NCI-H1092 (cell line): ENCODE data around the gene AK4.
"Not testable (repeated sequence)": the region's sequence is repeated elsewhere in the genome, so short reads cannot be mapped to it uniquely, and the experiment has no call there.

Source experiments
- DNase-seq: peaks from one replicate; lab custom pipeline; 2025; lab: John Stamatoyannopoulos, UW

The AK4 gene

GRCh38 chr1:65214340-65215027 lies 66.5 kb downstream of the AK4 start:
- no peak for DNase-seq

DNA sequence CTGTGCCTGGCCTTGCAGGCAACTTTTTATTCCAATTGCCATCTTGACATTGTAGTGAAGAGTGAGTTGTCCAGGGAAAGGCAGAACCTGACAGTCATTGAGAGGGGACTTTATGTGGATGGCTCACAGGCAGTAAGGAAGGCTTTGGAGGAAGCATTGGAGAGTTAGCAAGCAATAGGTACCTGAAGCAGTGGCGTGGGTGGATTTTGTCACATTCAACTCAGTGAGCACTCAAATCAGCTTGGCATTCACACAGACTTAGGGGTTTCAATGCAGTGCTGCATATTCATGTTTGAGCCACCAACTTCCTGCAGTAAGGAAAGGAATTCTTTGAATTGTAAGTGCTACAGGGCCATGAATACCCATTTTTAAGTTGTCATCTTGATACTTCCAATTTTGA lies 69.0 kb downstream of the AK4 start:
- DNase-seq = no peak

DNA sequence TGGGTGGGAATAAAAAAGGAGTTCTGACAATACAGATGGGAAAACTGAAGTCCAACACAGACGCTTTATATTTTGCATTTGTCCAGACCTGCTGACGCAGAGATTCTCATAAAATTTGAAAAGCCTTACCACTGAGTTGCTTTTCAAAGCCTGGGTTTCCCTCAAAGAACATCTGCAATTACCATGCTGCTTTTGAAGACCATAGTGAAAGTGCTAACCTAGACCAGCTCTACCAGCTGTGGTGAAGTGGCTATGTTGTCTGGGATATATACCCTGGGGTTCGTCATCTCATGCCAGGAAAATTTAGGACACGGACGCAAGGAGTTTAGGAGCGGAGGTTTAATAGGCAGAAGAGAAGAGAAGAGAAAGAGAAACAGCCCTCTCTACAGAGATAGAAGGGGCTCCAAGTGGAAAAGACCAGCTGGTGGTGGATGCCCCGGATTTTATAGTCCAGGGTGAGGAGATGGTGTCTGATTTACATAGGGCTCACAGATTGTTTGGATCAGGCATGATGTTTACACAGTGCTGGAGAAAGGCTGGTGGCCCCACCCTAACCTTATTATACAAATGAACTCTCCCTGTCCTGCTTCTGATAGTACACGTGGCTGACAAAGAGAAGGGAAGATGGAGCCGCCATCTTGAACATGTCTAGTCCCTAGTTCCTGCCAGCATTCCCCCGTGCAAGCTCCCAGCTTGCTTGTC lies 73.8 kb downstream of the AK4 start:
- no peak for DNase-seq

- no peak for DNase-seq
Measured at GRCh38 chr1:65222340-65222940, 74.4 kb downstream of the AK4 start.

- DNase-seq = no peak
Measured at GRCh38 chr1:65224681-65225091, 76.7 kb downstream of the AK4 start.

GRCh38 chr1:65225179-65225578 lies 77.2 kb downstream of the AK4 start:
- no peak for DNase-seq

DNA sequence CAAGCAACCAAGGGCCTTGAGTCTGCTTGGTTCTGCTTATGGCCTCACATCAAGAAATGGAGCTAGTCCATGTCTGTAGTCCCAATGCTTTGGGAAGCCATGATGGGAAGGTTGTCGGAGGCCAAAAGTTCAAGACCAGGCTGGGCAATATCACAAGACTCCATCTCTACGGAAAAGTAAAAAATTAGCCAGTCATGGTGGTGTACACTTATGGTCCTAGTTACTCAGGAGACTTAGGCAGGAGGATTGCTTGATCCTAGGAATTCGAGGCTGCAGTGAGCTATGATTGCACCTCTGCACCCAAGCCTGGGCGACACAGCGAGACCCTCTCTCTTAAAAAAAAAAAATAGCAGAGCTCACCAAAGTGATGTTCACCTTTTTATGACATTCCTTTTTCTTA lies 81.2 kb downstream of the AK4 start:
- DNase-seq = no peak

DNA sequence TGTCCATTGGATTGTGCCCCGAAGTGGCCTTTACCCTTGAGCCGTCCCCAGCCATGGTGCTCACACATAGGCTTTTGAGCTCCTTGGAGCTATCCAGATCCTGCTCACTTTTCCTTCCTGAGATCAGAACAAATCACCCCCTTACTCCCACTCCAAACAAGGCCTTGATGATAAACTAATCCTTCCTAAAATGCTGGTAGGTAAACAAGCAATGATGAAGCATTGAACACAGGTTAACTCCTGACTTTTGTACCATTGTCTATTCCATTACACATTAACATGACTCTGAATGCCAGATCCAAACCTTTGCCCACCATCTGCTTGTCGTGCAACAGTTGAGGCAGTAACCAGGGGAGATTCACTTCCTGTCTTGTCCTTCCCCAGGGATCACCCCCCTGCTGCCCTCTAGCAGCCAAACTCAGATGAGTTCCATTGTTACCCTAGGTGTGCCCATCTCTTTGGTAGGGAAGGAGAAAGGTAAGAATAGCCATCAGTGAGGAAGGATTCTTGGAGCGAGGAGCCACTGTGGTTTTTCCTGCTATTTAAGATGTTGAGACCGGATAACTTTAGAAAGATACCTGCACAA lies 81.8 kb downstream of the AK4 start:
- no peak for DNase-seq

GRCh38 chr1:65230731-65231481 lies 82.9 kb downstream of the AK4 start:
- no peak for DNase-seq

DNA sequence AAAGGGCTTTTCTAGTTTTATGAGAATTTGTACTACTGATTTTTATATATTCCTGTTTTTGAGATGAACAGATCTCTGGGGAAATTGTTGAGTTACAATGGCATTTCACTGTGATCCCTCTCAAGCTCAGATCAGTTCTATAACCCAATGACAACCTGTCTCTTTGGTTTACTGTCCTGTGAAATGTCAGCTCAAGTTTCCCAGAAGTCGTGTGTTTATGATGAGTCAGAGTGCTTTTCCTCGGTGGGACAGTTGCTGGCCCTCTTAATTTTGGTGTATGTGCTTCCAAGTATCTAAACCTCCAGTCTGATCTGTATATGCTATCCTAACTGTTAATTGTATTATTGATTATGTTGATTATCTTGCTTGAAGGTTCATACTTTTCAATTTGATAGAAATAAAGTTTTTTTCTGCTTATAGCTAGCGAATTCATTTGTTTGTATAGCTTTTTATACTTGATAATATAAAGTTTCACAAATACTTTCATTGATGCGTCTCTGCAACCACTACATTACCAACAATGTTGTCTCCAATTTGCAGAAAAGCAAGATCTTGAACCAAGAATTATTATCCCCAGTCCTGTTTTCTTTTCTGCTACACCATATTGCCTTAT lies 83.8 kb downstream of the AK4 start:
- no peak for DNase-seq

DNA sequence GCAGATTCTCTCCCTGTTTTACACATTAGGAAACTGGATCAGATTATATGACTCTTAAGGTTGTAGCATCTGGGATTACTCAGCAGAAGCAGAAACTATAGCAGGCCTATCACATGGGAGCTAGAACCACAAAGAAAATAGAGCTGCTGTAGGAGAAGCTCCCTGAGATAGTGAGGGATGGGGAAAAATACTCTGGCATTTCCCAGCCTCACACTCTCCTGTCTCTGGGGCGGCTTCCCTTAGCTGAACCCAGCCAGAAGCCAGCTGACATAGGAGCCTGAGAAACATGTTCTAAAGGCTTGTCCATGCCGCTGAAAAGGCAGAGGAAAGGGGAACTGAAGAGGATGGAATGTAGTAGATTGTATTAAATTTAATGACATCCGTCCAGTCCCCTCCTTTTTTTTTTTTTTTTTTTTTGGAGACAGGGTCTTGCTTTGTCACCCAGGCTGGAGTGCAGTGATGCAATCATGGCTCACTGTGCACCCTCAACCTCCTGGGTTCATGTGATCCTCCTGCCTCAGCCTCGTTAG lies 84.5 kb downstream of the AK4 start:
- no peak for DNase-seq

- no peak for DNase-seq
Measured at GRCh38 chr1:65233782-65234181, 85.8 kb downstream of the AK4 start.

GRCh38 chr1:65235867-65236805 lies 88.1 kb downstream of the AK4 start:
- DNase-seq = peak; percentile 18

GRCh38 chr1:65237088-65237487 lies 89.1 kb downstream of the AK4 start:
- not testable (repeated sequence) for DNase-seq

DNA sequence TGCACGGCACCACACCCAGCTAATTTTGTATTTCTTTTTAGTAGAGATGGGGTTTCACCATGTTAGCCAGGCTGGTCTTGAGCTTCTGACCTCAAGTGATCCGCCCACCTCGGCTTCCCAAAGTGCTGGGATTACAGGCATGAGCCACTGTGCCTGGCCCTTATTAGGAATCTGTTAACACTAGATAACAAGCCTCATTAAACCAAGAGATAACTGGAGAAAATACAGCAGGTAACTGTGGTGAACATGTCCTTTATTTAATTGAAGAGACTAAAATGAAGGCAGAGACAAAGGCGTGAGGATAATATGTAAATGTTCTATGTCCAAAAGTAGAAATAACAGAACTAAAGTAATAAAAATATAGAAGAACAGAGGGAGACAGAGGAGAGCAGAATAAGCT lies 89.5 kb downstream of the AK4 start:
- no peak for DNase-seq

DNA sequence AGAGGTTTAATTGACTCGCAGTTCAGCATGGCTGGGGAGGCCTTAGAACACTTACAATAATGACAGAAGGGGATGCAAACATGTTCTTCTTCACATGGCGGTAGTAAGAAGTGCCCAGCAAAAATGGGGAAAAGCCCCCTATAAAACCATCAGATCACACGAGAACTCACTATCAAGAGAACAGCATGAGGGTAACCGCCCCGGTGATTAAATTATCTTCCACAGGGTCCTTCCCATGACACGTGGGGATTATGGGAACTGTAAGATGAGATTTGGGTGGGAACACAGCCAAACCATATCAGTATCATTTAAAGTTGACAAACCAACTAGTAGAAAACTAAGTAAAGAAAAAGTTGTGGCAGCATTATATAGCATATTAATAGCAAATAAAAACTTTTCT lies 90.0 kb downstream of the AK4 start:
- DNase-seq = no peak

DNA sequence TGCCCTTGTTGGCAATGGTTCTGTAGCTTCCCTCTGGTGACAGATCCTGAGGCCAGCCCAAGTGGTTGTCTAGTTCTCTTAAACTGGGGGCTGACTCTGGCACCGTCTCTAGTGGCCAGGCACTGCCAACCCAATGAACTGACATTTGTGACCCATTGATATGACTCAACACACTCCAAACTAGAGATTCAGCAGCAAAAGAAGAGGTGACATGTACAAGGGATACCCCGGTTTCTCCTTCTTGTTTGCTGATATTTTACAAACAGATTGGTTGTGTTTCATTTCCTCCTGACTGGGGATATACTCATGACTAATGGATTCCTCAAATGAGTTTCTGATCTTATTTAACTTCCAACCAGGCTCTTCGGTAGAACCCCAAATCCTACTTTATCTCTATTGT lies 95.5 kb downstream of the AK4 start:
- no peak for DNase-seq

GRCh38 chr1:65245295-65245694 lies 97.3 kb downstream of the AK4 start:
- no peak for DNase-seq

DNA sequence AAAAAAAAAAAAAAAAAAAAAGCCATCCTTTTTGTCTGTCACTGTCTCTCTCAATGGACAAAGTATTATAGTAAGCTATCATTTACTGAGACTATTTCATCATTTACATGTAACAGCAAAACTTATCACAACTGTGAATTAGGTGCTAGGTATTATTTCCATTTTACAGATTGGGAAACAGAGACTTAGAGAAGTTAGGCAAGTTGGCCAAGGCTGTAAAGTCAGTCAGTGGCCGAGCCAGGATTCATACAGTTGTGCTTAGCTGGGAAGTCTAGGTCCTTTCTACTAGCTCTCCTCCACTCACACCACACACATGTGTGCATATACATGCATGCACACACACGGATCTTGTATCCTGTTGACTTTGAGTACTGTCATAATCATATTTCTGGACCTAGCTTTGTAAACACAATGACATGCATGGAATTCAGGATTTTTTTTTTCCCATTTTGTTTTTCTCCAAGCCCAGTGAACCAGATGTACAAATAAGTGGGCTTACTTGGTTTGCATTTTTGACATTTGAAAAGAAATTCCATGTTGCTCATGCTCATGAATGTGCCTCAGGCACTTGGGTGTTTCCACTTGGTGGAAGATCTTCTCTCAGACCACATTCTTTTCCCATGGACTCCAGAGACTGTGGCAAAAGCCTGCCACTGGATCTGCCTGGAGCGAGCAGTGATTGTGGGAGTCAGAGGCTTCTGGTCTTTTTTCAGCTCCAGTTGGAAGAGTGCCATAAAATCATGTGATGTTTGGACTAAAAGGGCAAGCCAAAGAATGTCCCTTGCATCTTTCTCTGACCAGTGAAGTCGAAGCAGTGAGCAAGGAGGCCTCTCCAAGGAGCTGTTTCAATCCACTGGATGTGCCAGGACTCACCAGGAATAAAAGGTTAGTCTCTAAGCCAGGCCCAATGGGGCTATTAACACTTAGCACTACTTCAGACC lies 99.7 kb downstream of the AK4 start:
- no peak for DNase-seq
